WERI-Rb-1 (cell line): Measurements from ENCODE around the gene B3GAT1.

Experiments
- DNase-seq: peaks from one replicate; pipeline ENCODE4 v3.0.0-alpha.2; 2020
- H3K27ac ChIP-seq: fragments of 250-450 bp; sonication (Bioruptor Pico); 2 replicates; pipeline ENCODE4 v1.5.1; 2020; ENCODE audit warnings: mild to moderate bottlenecking, moderate library complexity
- H3K27me3 ChIP-seq: fragments of 250-450 bp; sonication (Bioruptor Pico); 2 replicates; pipeline ENCODE4 v1.5.1; 2021; ENCODE audit warnings: mild to moderate bottlenecking, low read depth, moderate library complexity; ENCODE audit not compliant: insufficient read depth, severe bottlenecking
- H3K36me3 ChIP-seq: fragments of 250-450 bp; sonication (Bioruptor Pico); 2 replicates; pipeline ENCODE4 v1.5.1; 2020; ENCODE audit warnings: mild to moderate bottlenecking, moderate library complexity
- H3K4me3 ChIP-seq: 2 replicates; pipeline ENCODE4 v1.5.1; 2011; ENCODE audit warnings: low read depth, mild to moderate bottlenecking, control low read depth, low read length
- H3K9me3 ChIP-seq: fragments of 250-450 bp; sonication (Bioruptor Pico); 2 replicates; pipeline ENCODE4 v1.5.1; 2021; ENCODE audit warnings: mild to moderate bottlenecking, moderate library complexity; ENCODE audit not compliant: severe bottlenecking
- CTCF ChIP-seq: IDR thresholded peaks from 2 replicates; pipeline ENCODE4 v1.5.1; 2011; ENCODE audit warnings: low read depth, mild to moderate bottlenecking, control low read depth, inconsistent platforms, low read length

The B3GAT1 gene

GRCh38 chr11:134414766-134415765 lies 3.0 kb upstream of the B3GAT1 start:
- Histone ChIP-seq H3K9me3 (no peaks in the 10 kb centered on the region), H3K36me3 (no peaks in the 10 kb centered on the region), H3K4me3 (no peak overlapping the region), H3K27ac (no peak overlapping the region), H3K27me3 (peaks cover 56% of the 10 kb centered on the region)
- no peak for DNase-seq
- no peak for TF ChIP-seq CTCF

GRCh38 chr11:134413826-134414731 lies 2.0 kb upstream of the B3GAT1 start:
- no peak for TF ChIP-seq CTCF
- Histone ChIP-seq H3K36me3 (no peaks in the 10 kb centered on the region), H3K9me3 (no peaks in the 10 kb centered on the region), H3K4me3 (no peak overlapping the region), H3K27ac (no peak overlapping the region), H3K27me3 (peaks cover 64% of the 10 kb centered on the region)
- no peak for DNase-seq

- no peaks in the 10 kb centered on the region for H3K36me3 ChIP-seq
- no peak overlapping the region for H3K4me3 ChIP-seq
- no peaks in the 10 kb centered on the region for H3K9me3 ChIP-seq
- no peak for TF ChIP-seq CTCF
- DNase-seq: no peak
- H3K27ac ChIP-seq: no peak overlapping the region
- peaks cover 63% of the 10 kb centered on the region for H3K27me3 ChIP-seq
Observed at GRCh38 chr11:134413043-134413825, 1.2 kb upstream of the B3GAT1 start.

GRCh38 chr11:134410766-134411165 lies 1.3 kb downstream of the B3GAT1 start:
- Histone ChIP-seq H3K27me3 (peaks cover 64% of the 10 kb centered on the region), H3K9me3 (no peaks in the 10 kb centered on the region), H3K4me3 (no peak overlapping the region), H3K36me3 (no peaks in the 10 kb centered on the region), H3K27ac (no peak overlapping the region)
- no peak for DNase-seq
- TF ChIP-seq CTCF: no peak
